Suppressor macrophage treated with lipopolysaccharide for 4 hours (primary cell): ENCODE results near the gene DIO3.

Source experiments
- DNase-seq: peaks from one replicate; pipeline ENCODE4 v3.0.0-alpha.2; 2020

Gene DIO3

GRCh38 chr14:101600336-101600890 lies 39.1 kb downstream of the DIO3 start:
- no peak for DNase-seq

GRCh38 chr14:101600891-101601605 lies 39.8 kb downstream of the DIO3 start:
- no peak for DNase-seq

- DNase-seq = no peak
Observed at GRCh38 chr14:101601606-101602465, 40.5 kb downstream of the DIO3 start.

GRCh38 chr14:101602466-101602840 lies 41.2 kb downstream of the DIO3 start:
- no peak for DNase-seq

- DNase-seq = no peak
Observed at GRCh38 chr14:101603096-101603495, 41.8 kb downstream of the DIO3 start.

- no peak for DNase-seq
Observed at GRCh38 chr14:101604228-101604934, 43.1 kb downstream of the DIO3 start.

- no peak for DNase-seq
Observed at GRCh38 chr14:101604935-101605780, 43.9 kb downstream of the DIO3 start.

GRCh38 chr14:101605836-101606235 lies 44.5 kb downstream of the DIO3 start:
- DNase-seq = no peak
